Erythroblast (primary cell): ENCODE measurements around the gene NBPF14.
"Not testable (repeated sequence)": the region's sequence is repeated elsewhere in the genome, so short reads cannot be mapped to it uniquely, and the experiment has no call there.

Experiments
- GATA1 ChIP-seq: IDR thresholded peaks from 2 replicates; pipeline ENCODE4 v1.6.1; 2011; ENCODE audit warnings: low read depth, mild to moderate bottlenecking, control low read depth, low read length, moderate library complexity
- POLR2A ChIP-seq: IDR thresholded peaks from 2 replicates; pipeline ENCODE4 v1.6.1; 2011; ENCODE audit warnings: mild to moderate bottlenecking, low read length

GRCh38 chr1:148595911-148596310, at the start of gene NBPF14:
- TF ChIP-seq POLR2A, GATA1: not testable (repeated sequence)
